Measurements from ENCODE around the gene TM9SF4. TPM values are rescaled to one million over a fixed set of nuclear protein-coding genes. Genes with fewer than 3 reads are reported as not detected.

Gene TM9SF4
- total RNA-seq, 1 donor from 2014 or later: 18.8 TPM

- Histone ChIP-seq H3K4me1 (ENCODE audit: control insufficient read depth in 3 of 3, insufficient read depth in 3 of 3, low read length in 3 of 3) (no peaks in the 10 kb centered on the region), H3K27ac (ENCODE audit: low read depth, low read length) (no peak overlapping the region), H3K36me3 (ENCODE audit: control insufficient read depth in 3 of 3, insufficient read depth in 3 of 3, low read length in 3 of 3) (peaks cover 60 to 80% (median 69%) of the 10 kb centered on the region in 3 donors), H3K4me3 (ENCODE audit: low read length in 3 of 3) (no peak overlapping the region), H3K9me3 (ENCODE audit: control insufficient read depth in 3 of 3, low read length in 3 of 3) (no peaks in the 10 kb centered on the region), H3K9ac (ENCODE audit: low read depth in 1 of 3, low read length in 3 of 3) (no peak overlapping the region), H3K27me3 (ENCODE audit: control insufficient read depth in 3 of 3, insufficient read depth in 3 of 3, low read length in 3 of 3) (no peaks in the 10 kb centered on the region)
These were observed 29.4 kb downstream of the TM9SF4 start for GRCh38 chr20:32138921-32139320.

GRCh38 chr20:32139947-32140346 lies 30.4 kb downstream of the TM9SF4 start:
- Histone ChIP-seq H3K27ac (ENCODE audit: low read depth, low read length) (no peak overlapping the region), H3K4me1 (ENCODE audit: control insufficient read depth in 3 of 3, insufficient read depth in 3 of 3, low read length in 3 of 3) (no peaks in the 10 kb centered on the region), H3K36me3 (ENCODE audit: control insufficient read depth in 3 of 3, insufficient read depth in 3 of 3, low read length in 3 of 3) (peaks cover 70 to 88% (median 80%) of the 10 kb centered on the region in 3 donors), H3K9me3 (ENCODE audit: control insufficient read depth in 3 of 3, low read length in 3 of 3) (no peaks in the 10 kb centered on the region), H3K9ac (ENCODE audit: low read depth in 1 of 3, low read length in 3 of 3) (no peak overlapping the region), H3K4me3 (ENCODE audit: low read length in 3 of 3) (no peak overlapping the region), H3K27me3 (ENCODE audit: control insufficient read depth in 3 of 3, insufficient read depth in 3 of 3, low read length in 3 of 3) (no peaks in the 10 kb centered on the region)

- no peaks in the 10 kb centered on the region for H3K4me1 ChIP-seq (ENCODE audit: control insufficient read depth in 3 of 3, insufficient read depth in 3 of 3, low read length in 3 of 3)
- H3K27ac ChIP-seq (ENCODE audit: low read depth, low read length): no peak overlapping the region
- no peaks in the 10 kb centered on the region for H3K27me3 ChIP-seq (ENCODE audit: control insufficient read depth in 3 of 3, insufficient read depth in 3 of 3, low read length in 3 of 3)
- H3K9ac ChIP-seq (ENCODE audit: low read depth in 1 of 3, low read length in 3 of 3): no peak overlapping the region
- no peak overlapping the region for H3K4me3 ChIP-seq (ENCODE audit: low read length in 3 of 3)
- peaks cover 77 to 92% (median 86%) of the 10 kb centered on the region in 3 donors for H3K36me3 ChIP-seq (ENCODE audit: control insufficient read depth in 3 of 3, insufficient read depth in 3 of 3, low read length in 3 of 3)
- H3K9me3 ChIP-seq (ENCODE audit: control insufficient read depth in 3 of 3, low read length in 3 of 3): no peaks in the 10 kb centered on the region
These were observed 31.1 kb downstream of the TM9SF4 start for GRCh38 chr20:32140603-32141002.

GRCh38 chr20:32141465-32141980 lies 32.0 kb downstream of the TM9SF4 start:
- Histone ChIP-seq H3K9me3 (ENCODE audit: control insufficient read depth in 3 of 3, low read length in 3 of 3) (no peaks in the 10 kb centered on the region), H3K36me3 (ENCODE audit: control insufficient read depth in 3 of 3, insufficient read depth in 3 of 3, low read length in 3 of 3) (peaks cover 86 to 92% (median 92%) of the 10 kb centered on the region in 3 donors), H3K27me3 (ENCODE audit: control insufficient read depth in 3 of 3, insufficient read depth in 3 of 3, low read length in 3 of 3) (no peaks in the 10 kb centered on the region)

GRCh38 chr20:32142088-32142487 lies 32.6 kb downstream of the TM9SF4 start:
- H3K9me3 ChIP-seq (ENCODE audit: control insufficient read depth in 3 of 3, low read length in 3 of 3): no peaks in the 10 kb centered on the region
- H3K27me3 ChIP-seq (ENCODE audit: control insufficient read depth in 3 of 3, insufficient read depth in 3 of 3, low read length in 3 of 3): no peaks in the 10 kb centered on the region
- H3K4me1 ChIP-seq (ENCODE audit: control insufficient read depth in 3 of 3, insufficient read depth in 3 of 3, low read length in 3 of 3): no peaks in the 10 kb centered on the region
- H3K4me3 ChIP-seq (ENCODE audit: low read length in 3 of 3): no peak overlapping the region
- H3K9ac ChIP-seq (ENCODE audit: low read depth in 1 of 3, low read length in 3 of 3): no peak overlapping the region
- peaks cover 83 to 90% (median 90%) of the 10 kb centered on the region in 3 donors for H3K36me3 ChIP-seq (ENCODE audit: control insufficient read depth in 3 of 3, insufficient read depth in 3 of 3, low read length in 3 of 3)
- H3K27ac ChIP-seq (ENCODE audit: low read depth, low read length): no peak overlapping the region

More at GRCh38 chr20:32141465-32141980, 32.0 kb downstream of the TM9SF4 start:
- Histone ChIP-seq H3K9ac (ENCODE audit: low read depth in 1 of 3, low read length in 3 of 3) (no peak overlapping the region), H3K27ac (ENCODE audit: low read depth, low read length) (no peak overlapping the region), H3K4me1 (ENCODE audit: control insufficient read depth in 3 of 3, insufficient read depth in 3 of 3, low read length in 3 of 3) (no peaks in the 10 kb centered on the region), H3K4me3 (ENCODE audit: low read length in 3 of 3) (no peak overlapping the region)

- no peak overlapping the region for H3K4me3 ChIP-seq (ENCODE audit: low read length in 3 of 3)
- H3K9me3 ChIP-seq (ENCODE audit: control insufficient read depth in 3 of 3, low read length in 3 of 3): no peaks in the 10 kb centered on the region
- no peaks in the 10 kb centered on the region for H3K27me3 ChIP-seq (ENCODE audit: control insufficient read depth in 3 of 3, insufficient read depth in 3 of 3, low read length in 3 of 3)
- no peaks in the 10 kb centered on the region for H3K4me1 ChIP-seq (ENCODE audit: control insufficient read depth in 3 of 3, insufficient read depth in 3 of 3, low read length in 3 of 3)
- no peak overlapping the region for H3K9ac ChIP-seq (ENCODE audit: low read depth in 1 of 3, low read length in 3 of 3)
- peaks cover 79 to 84% (median 82%) of the 10 kb centered on the region in 3 donors for H3K36me3 ChIP-seq (ENCODE audit: control insufficient read depth in 3 of 3, insufficient read depth in 3 of 3, low read length in 3 of 3)
- no peak overlapping the region for H3K27ac ChIP-seq (ENCODE audit: low read depth, low read length)
These were observed 33.5 kb downstream of the TM9SF4 start for GRCh38 chr20:32142991-32143390.

- Histone ChIP-seq H3K9ac (ENCODE audit: low read depth in 1 of 3, low read length in 3 of 3) (no peak overlapping the region), H3K27me3 (ENCODE audit: control insufficient read depth in 3 of 3, insufficient read depth in 3 of 3, low read length in 3 of 3) (no peaks in the 10 kb centered on the region), H3K4me3 (ENCODE audit: low read length in 3 of 3) (no peak overlapping the region), H3K4me1 (ENCODE audit: control insufficient read depth in 3 of 3, insufficient read depth in 3 of 3, low read length in 3 of 3) (no peaks in the 10 kb centered on the region), H3K9me3 (ENCODE audit: control insufficient read depth in 3 of 3, low read length in 3 of 3) (no peaks in the 10 kb centered on the region), H3K36me3 (ENCODE audit: control insufficient read depth in 3 of 3, insufficient read depth in 3 of 3, low read length in 3 of 3) (peaks cover 72 to 79% (median 74%) of the 10 kb centered on the region in 3 donors), H3K27ac (ENCODE audit: low read depth, low read length) (no peak overlapping the region)
These were observed 35.6 kb downstream of the TM9SF4 start for GRCh38 chr20:32144898-32145662.

- H3K27ac ChIP-seq (ENCODE audit: low read depth, low read length): no peak overlapping the region
- peaks cover 57 to 67% (median 67%) of the 10 kb centered on the region in 3 donors for H3K36me3 ChIP-seq (ENCODE audit: control insufficient read depth in 3 of 3, insufficient read depth in 3 of 3, low read length in 3 of 3)
- H3K4me1 ChIP-seq (ENCODE audit: control insufficient read depth in 3 of 3, insufficient read depth in 3 of 3, low read length in 3 of 3): peaks cover 5 to 9% (median 7%) of the 10 kb centered on the region in 3 donors
- H3K4me3 ChIP-seq (ENCODE audit: low read length in 3 of 3): no peak overlapping the region
- H3K9ac ChIP-seq (ENCODE audit: low read depth in 1 of 3, low read length in 3 of 3): no peak overlapping the region
- no peaks in the 10 kb centered on the region for H3K27me3 ChIP-seq (ENCODE audit: control insufficient read depth in 3 of 3, insufficient read depth in 3 of 3, low read length in 3 of 3)
- H3K9me3 ChIP-seq (ENCODE audit: control insufficient read depth in 3 of 3, low read length in 3 of 3): no peaks in the 10 kb centered on the region
These were observed 40.2 kb downstream of the TM9SF4 start for GRCh38 chr20:32149566-32150170.

GRCh38 chr20:32150291-32150848 lies 40.9 kb downstream of the TM9SF4 start:
- H3K9me3 ChIP-seq (ENCODE audit: control insufficient read depth in 3 of 3, low read length in 3 of 3): no peaks in the 10 kb centered on the region
- H3K27ac ChIP-seq (ENCODE audit: low read depth, low read length): no peak overlapping the region
- peaks cover 50 to 62% (median 60%) of the 10 kb centered on the region in 3 donors for H3K36me3 ChIP-seq (ENCODE audit: control insufficient read depth in 3 of 3, insufficient read depth in 3 of 3, low read length in 3 of 3)
- no peak overlapping the region for H3K4me3 ChIP-seq (ENCODE audit: low read length in 3 of 3)
- no peaks in the 10 kb centered on the region for H3K27me3 ChIP-seq (ENCODE audit: control insufficient read depth in 3 of 3, insufficient read depth in 3 of 3, low read length in 3 of 3)
- H3K9ac ChIP-seq (ENCODE audit: low read depth in 1 of 3, low read length in 3 of 3): no peak overlapping the region
- peaks cover 12 to 16% (median 14%) of the 10 kb centered on the region in 3 donors for H3K4me1 ChIP-seq (ENCODE audit: control insufficient read depth in 3 of 3, insufficient read depth in 3 of 3, low read length in 3 of 3)
